IMR-90 (cell line): ENCODE data around the gene DOCK9. TPM values are rescaled to one million over a fixed set of nuclear protein-coding genes. Genes with fewer than 3 reads are reported as not detected.

Experiments
- ATAC-seq: fragments of 200-7000 bp; cut with Tn5 transposase; 2 replicates; pipeline ENCODE4 v1.9.1; 2020; ENCODE audit warnings: low read depth, mild to moderate bottlenecking, moderate library complexity
- BruUV-seq: library from RNA; stranded (reverse); fragments of 400-500 nt; replicated peaks from 2 replicates; lab custom pipeline; 2021; lab: Mats Ljungman, UMichigan
- CTCF ChIA-PET: fragments of 300-600 bp; formaldehyde crosslinking; extraction: SDS; loops from one replicate; lab custom pipeline; 2021; ENCODE audit warnings: antibody characterized with exemption; lab: Yijun Ruan, JAX
- POLR2A ChIA-PET: fragments of 300-600 bp; sonication (Branson Sonifier 250); formaldehyde crosslinking; loops from one replicate; lab custom pipeline; 2022; ENCODE audit warnings: antibody characterized with exemption; ENCODE audit not compliant: unreplicated experiment; lab: Charles Lee
- DNase-seq: peaks from one replicate; pipeline ENCODE4 v3.0.0; 2013
- H2AFZ ChIP-seq: replicated peaks from 2 replicates; pipeline ENCODE3; 2013; ENCODE audit warnings: low read length, mild to moderate bottlenecking; ENCODE audit not compliant: poor library complexity
- H2AK5ac ChIP-seq: 2 replicates; pipeline ENCODE4 v1.6.1; 2013; ENCODE audit warnings: low read depth, low read length, inconsistent platforms
- H2AK9ac ChIP-seq: replicated peaks from 2 replicates; pipeline ENCODE3; 2013; ENCODE audit warnings: mild to moderate bottlenecking, low read depth, low read length, moderate library complexity; ENCODE audit not compliant: poor library complexity
- H2BK120ac ChIP-seq: 2 replicates; pipeline ENCODE4 v1.6.1; 2013; ENCODE audit warnings: low read depth, low read length, inconsistent platforms
- H2BK15ac ChIP-seq: 3 replicates; pipeline ENCODE4 v1.6.1; 2013; ENCODE audit warnings: low read depth, low read length, inconsistent platforms
- H2BK20ac ChIP-seq: 2 replicates; pipeline ENCODE4 v1.6.1; 2013; ENCODE audit warnings: low read depth, mild to moderate bottlenecking, inconsistent platforms, low read length, moderate library complexity
- H2BK5ac ChIP-seq: 2 replicates; pipeline ENCODE4 v1.6.1; 2013; ENCODE audit warnings: mild to moderate bottlenecking, low read depth, low read length, inconsistent platforms; ENCODE audit not compliant: poor library complexity, severe bottlenecking
- H3K14ac ChIP-seq: replicated peaks from 2 replicates; pipeline ENCODE4 v1.6.1; 2013; ENCODE audit warnings: low read depth, low read length, inconsistent platforms
- H3K18ac ChIP-seq: 2 replicates; pipeline ENCODE4 v1.6.1; 2013; ENCODE audit warnings: low read depth, low read length, control low read depth
- H3K23ac ChIP-seq: 2 replicates; pipeline ENCODE4 v1.6.1; 2013; ENCODE audit warnings: low read depth, low read length, inconsistent platforms
- H3K27ac ChIP-seq: 2 replicates; pipeline ENCODE4 v1.5.1; 2013; ENCODE audit warnings: mild to moderate bottlenecking, control low read depth, low read length; ENCODE audit not compliant: insufficient read depth
- H3K27me3 ChIP-seq: 2 replicates; pipeline ENCODE4 v1.6.1; 2013; ENCODE audit warnings: low read length; ENCODE audit not compliant: control insufficient read depth, insufficient read depth
- H3K36me3 ChIP-seq: 2 replicates; pipeline ENCODE4 v1.6.1; 2013; ENCODE audit warnings: low read length, mixed read lengths; ENCODE audit not compliant: control insufficient read depth, insufficient read depth
- H3K4ac ChIP-seq: 2 replicates; pipeline ENCODE4 v1.6.1; 2013; ENCODE audit warnings: low read depth, low read length, inconsistent platforms
- H3K4me1 ChIP-seq: 2 replicates; pipeline ENCODE4 v1.6.1; 2013; ENCODE audit warnings: low read length, mixed read lengths; ENCODE audit not compliant: control insufficient read depth, insufficient read depth
- H3K4me2 ChIP-seq: 2 replicates; pipeline ENCODE4 v1.6.1; 2013; ENCODE audit warnings: low read depth, mild to moderate bottlenecking, control low read depth, low read length, moderate library complexity
- H3K4me3 ChIP-seq: 2 replicates; pipeline ENCODE4 v1.5.1; 2013; ENCODE audit warnings: low read depth, mild to moderate bottlenecking, control low read depth, low read length, moderate library complexity; ENCODE audit not compliant: insufficient read depth
- H3K56ac ChIP-seq: 2 replicates; pipeline ENCODE4 v1.6.1; 2013; ENCODE audit warnings: low read length, inconsistent platforms; ENCODE audit not compliant: insufficient read depth; ENCODE audit errors: extremely low read depth
- H3K79me1 ChIP-seq, 2 experiments: 2 replicates each; pipeline ENCODE4 v1.6.1; 2013; ENCODE audit warnings: low read length in 2 of 2, inconsistent platforms in 1 of 2, low read depth in 1 of 2
- H3K9ac ChIP-seq: 2 replicates; pipeline ENCODE4 v1.6.1; 2013; ENCODE audit warnings: low read depth, low read length, control low read depth
- H3K9me1 ChIP-seq: 2 replicates; pipeline ENCODE4 v1.6.1; 2013; ENCODE audit warnings: low read length, inconsistent platforms; ENCODE audit not compliant: insufficient read depth
- H3K9me3 ChIP-seq: 2 replicates; pipeline ENCODE4 v1.6.1; 2013; ENCODE audit warnings: low read length; ENCODE audit not compliant: control insufficient read depth, insufficient read depth
- H4K20me1 ChIP-seq: 2 replicates; pipeline ENCODE4 v1.6.1; 2013; ENCODE audit warnings: low read length, inconsistent platforms; ENCODE audit not compliant: insufficient read depth
- H4K5ac ChIP-seq: 2 replicates; pipeline ENCODE4 v1.6.1; 2013; ENCODE audit warnings: mild to moderate bottlenecking, low read depth, low read length, control low read depth
- H4K8ac ChIP-seq, 2 experiments: 2 replicates each; pipeline ENCODE4 v1.6.1; 2013; ENCODE audit warnings: low read depth in 2 of 2, low read length in 2 of 2, control low read depth in 1 of 2, inconsistent platforms in 1 of 2
- H4K91ac ChIP-seq: 2 replicates; pipeline ENCODE4 v1.6.1; 2013; ENCODE audit warnings: low read depth, low read length, inconsistent platforms; ENCODE audit not compliant: insufficient read depth
- BHLHE40 ChIP-seq: fragments of 150-350 bp; IDR thresholded peaks from 2 replicates; pipeline ENCODE4 v1.6.1; 2016; ENCODE audit warnings: mild to moderate bottlenecking, low read depth, low read length
- CEBPB ChIP-seq: IDR thresholded peaks from 2 replicates; pipeline ENCODE4 v1.6.1; 2012; ENCODE audit warnings: low read depth, low read length, improper control_type of control experiment
- CHD1 ChIP-seq: IDR thresholded peaks from 2 replicates; pipeline ENCODE4 v1.6.1; 2012; ENCODE audit warnings: low read depth, low read length, improper control_type of control experiment
- CTCF ChIP-seq: conservative IDR thresholded peaks from 2 replicates; pipeline ENCODE4 v1.5.1; 2012; ENCODE audit warnings: mild to moderate bottlenecking, low read depth, low read length, improper control_type of control experiment
- FOS ChIP-seq: fragments of 150-350 bp; IDR thresholded peaks from 2 replicates; pipeline ENCODE4 v1.6.1; 2016; ENCODE audit warnings: low read depth, low read length
- MAFK ChIP-seq: IDR thresholded peaks from 2 replicates; pipeline ENCODE4 v1.6.1; 2012; ENCODE audit warnings: low read depth, low read length, improper control_type of control experiment
- MXI1 ChIP-seq: IDR thresholded peaks from 2 replicates; pipeline ENCODE4 v1.6.1; 2012; ENCODE audit warnings: low read depth, mild to moderate bottlenecking, low read length, moderate library complexity, borderline replicate concordance
- NFE2L2 ChIP-seq: fragments of 150-350 bp; IDR thresholded peaks from 2 replicates; pipeline ENCODE4 v1.6.1; 2016; ENCODE audit warnings: low read depth, mild to moderate bottlenecking, low read length
- POLR2A ChIP-seq: IDR thresholded peaks from 2 replicates; pipeline ENCODE4 v1.6.1; 2012; ENCODE audit warnings: mild to moderate bottlenecking, low read depth, low read length
- RAD21 ChIP-seq: IDR thresholded peaks from 2 replicates; pipeline ENCODE4 v1.6.1; 2012; ENCODE audit warnings: low read length, improper control_type of control experiment
- RCOR1 ChIP-seq: IDR thresholded peaks from 2 replicates; pipeline ENCODE4 v1.6.1; 2012; ENCODE audit warnings: mild to moderate bottlenecking, low read length, improper control_type of control experiment; ENCODE audit not compliant: insufficient replicate concordance
- RFX5 ChIP-seq: IDR thresholded peaks from 2 replicates; pipeline ENCODE4 v1.8.0; 2012; ENCODE audit warnings: low read depth, mild to moderate bottlenecking, low read length, moderate library complexity
- USF2 ChIP-seq: fragments of 150-350 bp; IDR thresholded peaks from 2 replicates; pipeline ENCODE4 v1.6.1; 2017; ENCODE audit warnings: mild to moderate bottlenecking, antibody characterized with exemption, low read length, low read depth
- WGBS, 2 experiments: methylation state at CpG; one replicate each; pipeline versions ENCODE4 v1.1.5 to v1.1.7; 2013; ENCODE audit warnings: missing lambda C conversion rate in 2 of 2; ENCODE audit not compliant: insufficient read length in 1 of 2; ENCODE audit errors: extremely low coverage in 2 of 2; 5-methylcytosine and 5-hydroxymethylcytosine counted together
- dilution Hi-C: fragments of 300-500 bp; cut with HindIII; formaldehyde crosslinking; loops from one replicate; pipeline ENCODE4 v1.14.3; 2018; ENCODE audit warnings: low sequenced_read_pairs; ENCODE audit not compliant: unreplicated experiment
- in situ Hi-C: fragments of 300-500 bp; cut with MboI; formaldehyde crosslinking; loops from 3 replicates; pipeline ENCODE4 v1.14.3; 2019; ENCODE audit warnings: low sequenced_read_pairs, inconsistent platforms, mixed read lengths
- intact Hi-C: fragments of 100-400 bp; cut with micrococcal nuclease; formaldehyde crosslinking; loops from 2 replicates; pipeline ENCODE4 v1.10.0; 2022
- polyA plus RNA-seq, 3 experiments: library from polyadenylated mRNA; depleted of rRNA; stranded (reverse); fragments of >200 nt; gene quantifications; 2 replicates each; pipeline ENCODE4 v1.2.3, GENCODE V29; 2012; ENCODE audit warnings: low replicate concordance in 1 of 3
- total RNA-seq: library from RNA; depleted of rRNA; stranded (reverse); fragments of >200 nt; gene quantifications from 2 replicates; pipeline ENCODE4 v1.2.3, GENCODE V29; 2012

DOCK9 gene
- total and polyA plus RNA-seq, 2 of the 4 experiments (the other 2 are of a cell fraction): 4.8 to 7.2 TPM

- Histone ChIP-seq H3K4me3 (no peak overlapping the region), H2BK120ac (no peak overlapping the region), H3K4ac (no peak overlapping the region), H2BK5ac (no peak overlapping the region), H2AFZ (no peak overlapping the region), H3K79me1 (no peaks in the 10 kb centered on the region), H3K9me3 (peaks cover 3% of the 10 kb centered on the region), H3K9me1 (peaks cover 6% of the 10 kb centered on the region; the same call in 1 of the 2 replicates), H3K18ac (no peak overlapping the region), H2AK5ac (no peak overlapping the region), H3K27me3 (no peaks in the 10 kb centered on the region), H3K36me3 (peaks cover 2% of the 10 kb centered on the region; the same call in 1 of the 2 replicates), H3K4me2 (no peak overlapping the region), H2BK15ac (no peak overlapping the region), H3K27ac (no peak overlapping the region), H3K9ac (no peak overlapping the region), H2AK9ac (no peak overlapping the region), H3K14ac (no peak overlapping the region), H4K91ac (no peak overlapping the region), H2BK20ac (no peak overlapping the region), H3K56ac (no peak overlapping the region), H4K20me1 (no peaks in the 10 kb centered on the region), H4K5ac (no peak overlapping the region), H4K8ac (no peak overlapping the region), H3K23ac (no peak overlapping the region), H3K4me1 (no peaks in the 10 kb centered on the region)
- no peak for TF ChIP-seq CTCF
- TF ChIP-seq RAD21: no peak
- TF ChIP-seq FOS: no peak
- TF ChIP-seq CHD1: no peak
- no peak for TF ChIP-seq POLR2A
- TF ChIP-seq RCOR1: no peak
- TF ChIP-seq USF2: no peak
- no peak for TF ChIP-seq RFX5
- no peak for TF ChIP-seq MAFK
- no peak for TF ChIP-seq MXI1
- no peak for TF ChIP-seq NFE2L2
- no peak for TF ChIP-seq CEBPB
- TF ChIP-seq BHLHE40: no peak
- CTCF ChIA-PET: no interaction called here
- DNase-seq: no peak
- ATAC-seq: no peak
- in situ Hi-C loops (no loop called here), dilution Hi-C loops (no loop called here), intact Hi-C loops (no loop called here)
- POLR2A ChIA-PET: no interaction called here
- no TSS peak for BruUV-seq
- no CpG with 5 or more reads among the region's 2 CpGs for WGBS, 2 experiments
Measured at GRCh38 chr13:98874029-98874397, 103.9 kb downstream of the DOCK9 start.
